ENCODE results near the gene METTL13.

METTL13 gene

DNA sequence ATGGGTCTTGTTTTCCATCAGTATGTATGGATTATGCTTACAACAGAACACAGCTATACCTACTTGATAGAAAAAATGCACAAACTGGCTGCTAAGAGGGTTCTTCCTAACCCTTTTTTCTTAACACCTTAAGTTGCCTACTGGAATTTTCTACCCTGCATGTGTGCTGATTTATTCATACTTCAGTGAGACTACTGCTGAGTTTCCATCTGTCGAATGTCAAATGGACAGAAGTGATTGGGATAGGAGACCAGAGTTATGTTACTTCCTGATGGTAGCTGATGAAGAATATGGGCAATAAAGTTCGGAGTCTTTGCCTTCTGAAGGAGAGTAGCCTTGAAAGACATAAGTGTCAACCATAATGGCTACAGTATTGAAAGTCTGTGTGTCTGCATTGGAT, 53.4 kb downstream of the METTL13 start:
- DNase-seq, result no peak
- TF ChIP-seq, protein P1, sequence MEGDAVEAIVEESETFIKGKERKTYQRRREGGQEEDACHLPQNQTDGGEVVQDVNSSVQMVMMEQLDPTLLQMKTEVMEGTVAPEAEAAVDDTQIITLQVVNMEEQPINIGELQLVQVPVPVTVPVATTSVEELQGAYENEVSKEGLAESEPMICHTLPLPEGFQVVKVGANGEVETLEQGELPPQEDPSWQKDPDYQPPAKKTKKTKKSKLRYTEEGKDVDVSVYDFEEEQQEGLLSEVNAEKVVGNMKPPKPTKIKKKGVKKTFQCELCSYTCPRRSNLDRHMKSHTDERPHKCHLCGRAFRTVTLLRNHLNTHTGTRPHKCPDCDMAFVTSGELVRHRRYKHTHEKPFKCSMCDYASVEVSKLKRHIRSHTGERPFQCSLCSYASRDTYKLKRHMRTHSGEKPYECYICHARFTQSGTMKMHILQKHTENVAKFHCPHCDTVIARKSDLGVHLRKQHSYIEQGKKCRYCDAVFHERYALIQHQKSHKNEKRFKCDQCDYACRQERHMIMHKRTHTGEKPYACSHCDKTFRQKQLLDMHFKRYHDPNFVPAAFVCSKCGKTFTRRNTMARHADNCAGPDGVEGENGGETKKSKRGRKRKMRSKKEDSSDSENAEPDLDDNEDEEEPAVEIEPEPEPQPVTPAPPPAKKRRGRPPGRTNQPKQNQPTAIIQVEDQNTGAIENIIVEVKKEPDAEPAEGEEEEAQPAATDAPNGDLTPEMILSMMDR (IDR thresholded peaks at IDR 0.05; ENCODE audit: low read length), result no peak
- TF ChIP-seq EZH2 (optimal IDR thresholded peaks at IDR 0.05; ENCODE audit: low read depth, low read length) (no peak), EZH2phosphoT487 (IDR thresholded peaks at IDR 0.05; ENCODE audit: low read length) (no peak)
- no peaks in the 10 kb centered on the region for H3K4me1 ChIP-seq (ENCODE audit: low read length)

DNA sequence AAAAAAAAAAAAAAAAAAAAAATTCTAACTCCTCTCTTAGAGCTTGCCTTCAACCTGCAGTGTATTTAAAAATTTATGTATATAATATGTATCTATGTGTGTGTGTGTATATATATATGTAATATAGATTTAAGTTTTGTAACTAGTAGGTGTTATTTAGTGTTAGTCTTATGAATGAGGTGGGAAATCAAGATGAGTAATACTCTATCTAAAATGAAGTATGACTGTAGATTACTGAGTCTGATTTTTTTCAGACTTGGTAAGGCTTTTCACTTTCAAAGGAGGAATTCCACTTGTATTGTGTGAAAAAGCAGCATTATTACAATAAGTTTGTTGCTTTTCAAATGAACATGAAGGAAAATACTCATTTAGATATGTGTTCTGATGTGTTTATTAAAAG, 54.4 kb downstream of the METTL13 start:
- Histone ChIP-seq H2AFZ (ENCODE audit: low read length) (no peak overlapping the region), H3K27me3 (replicated peaks; ENCODE audit: insufficient read depth, low read length) (no peaks in the 10 kb centered on the region)

More for the DNA sequence above, 53.4 kb downstream of the METTL13 start:
- no peak overlapping the region for H3K9ac ChIP-seq (ENCODE audit: low read length)
- H2AFZ ChIP-seq (ENCODE audit: low read length), result no peak overlapping the region
- no peaks in the 10 kb centered on the region for H3F3A ChIP-seq (ENCODE audit: insufficient read depth, low read length)
- H3K27ac ChIP-seq (ENCODE audit: low read length), result no peak overlapping the region
- no peak overlapping the region for H3K4me3 ChIP-seq (ENCODE audit: low read length)
- H3K9me3 ChIP-seq (replicated peaks; ENCODE audit: insufficient read depth, low read length), result no peaks in the 10 kb centered on the region
- H3K36me3 ChIP-seq (replicated peaks; ENCODE audit: insufficient read depth, low read length), result no peaks in the 10 kb centered on the region
- H3K79me2 ChIP-seq (ENCODE audit: low read length), result no peaks in the 10 kb centered on the region
- no peak overlapping the region for H3K4me2 ChIP-seq (ENCODE audit: low read depth, low read length)
- no peaks in the 10 kb centered on the region for H4K20me1 ChIP-seq (ENCODE audit: insufficient read depth, low read length)
- H3K27me3 ChIP-seq (replicated peaks; ENCODE audit: insufficient read depth, low read length), result no peaks in the 10 kb centered on the region
- H3K9me2 ChIP-seq (replicated peaks; ENCODE audit: insufficient read depth, low read length), result no peaks in the 10 kb centered on the region

DNA sequence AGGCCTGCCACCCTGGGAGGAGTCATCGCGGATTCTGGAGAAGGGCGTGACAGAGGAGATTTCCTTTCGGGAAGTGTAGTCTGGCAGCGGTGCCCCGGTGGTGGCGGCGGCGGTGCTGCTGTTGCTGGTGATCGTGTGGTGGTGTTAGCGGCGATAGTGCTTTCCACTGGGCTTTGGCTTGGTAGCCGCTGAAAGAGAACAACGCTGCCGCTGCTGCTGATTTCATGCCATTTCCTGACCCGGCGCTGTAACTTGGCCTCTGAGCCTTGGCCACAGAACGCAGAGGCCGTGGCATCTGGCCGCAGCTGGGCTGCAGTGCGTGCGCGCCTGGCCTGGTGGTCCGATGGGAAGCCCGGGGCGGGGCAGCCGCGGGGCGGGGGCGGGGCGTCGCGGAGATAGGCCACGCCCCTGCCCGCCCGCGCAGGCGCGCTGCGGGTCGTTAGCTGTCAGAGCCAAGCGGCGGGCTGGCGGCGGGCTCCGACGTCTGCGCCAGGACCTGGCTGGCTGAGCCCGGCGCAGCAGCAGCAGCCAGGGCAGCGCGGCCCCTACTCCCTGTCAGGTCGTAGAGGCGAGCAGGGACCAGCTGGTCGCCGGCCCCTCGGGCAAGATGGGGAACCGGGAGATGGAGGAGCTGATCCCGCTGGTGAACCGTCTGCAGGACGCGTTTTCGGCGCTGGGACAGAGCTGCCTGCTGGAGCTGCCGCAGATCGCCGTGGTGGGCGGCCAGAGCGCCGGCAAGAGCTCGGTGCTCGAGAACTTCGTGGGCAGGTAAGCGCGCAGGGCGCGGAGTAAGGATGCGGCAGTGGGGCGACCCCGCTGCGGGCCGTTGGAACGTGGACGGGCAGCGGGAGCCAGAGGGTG, 59.8 kb downstream of the METTL13 start, which contains the start of gene DNM3:
TSS of gene DNM3 (plus strand) at position 449 of the 861 bp plus-strand sequence. CDS start at position 608, 159 bp downstream.
- Histone ChIP-seq H3K79me2 (ENCODE audit: low read length) (no peaks in the 10 kb centered on the region), H3K9ac (ENCODE audit: low read length) (peak within 1 kb of the TSS; percentile 55; the same call in 1 of the 2 replicates), H3K27ac (ENCODE audit: low read length) (no peak within 1 kb of the TSS)

More for the DNA sequence above, 54.4 kb downstream of the METTL13 start:
- H3K9me2 ChIP-seq (replicated peaks; ENCODE audit: insufficient read depth, low read length), result no peaks in the 10 kb centered on the region
- H3K9me3 ChIP-seq (replicated peaks; ENCODE audit: insufficient read depth, low read length), result no peaks in the 10 kb centered on the region
- no peaks in the 10 kb centered on the region for H3K36me3 ChIP-seq (replicated peaks; ENCODE audit: insufficient read depth, low read length)
- H3K27ac ChIP-seq (ENCODE audit: low read length), result no peak overlapping the region
- H3K4me3 ChIP-seq (ENCODE audit: low read length), result no peak overlapping the region
- H3K4me2 ChIP-seq (ENCODE audit: low read depth, low read length), result no peak overlapping the region
- H4K20me1 ChIP-seq (ENCODE audit: insufficient read depth, low read length), result no peaks in the 10 kb centered on the region
- H3K4me1 ChIP-seq (ENCODE audit: low read length), result no peaks in the 10 kb centered on the region
- H3F3A ChIP-seq (ENCODE audit: insufficient read depth, low read length), result 0 out of 2 replicates have a peak, but pooled peaks cover 2% of the 10 kb centered on the region
- no peaks in the 10 kb centered on the region for H3K79me2 ChIP-seq (ENCODE audit: low read length)
- no peak for DNase-seq
- no peak for TF ChIP-seq EZH2 (optimal IDR thresholded peaks at IDR 0.05; ENCODE audit: low read depth, low read length)
- TF ChIP-seq, protein P1 (IDR thresholded peaks at IDR 0.05; ENCODE audit: low read length), result no peak
- H3K9ac ChIP-seq (ENCODE audit: low read length), result no peak overlapping the region

More for the DNA sequence above, 59.8 kb downstream of the METTL13 start, which contains the start of gene DNM3:
- TF ChIP-seq, protein P1 (IDR thresholded peaks at IDR 0.05; ENCODE audit: low read length), result no peak
- TF ChIP-seq EZH2 (optimal IDR thresholded peaks at IDR 0.05; ENCODE audit: low read depth, low read length) (no peak), EZH2phosphoT487 (IDR thresholded peaks at IDR 0.05; ENCODE audit: low read length) (no peak)
- H3K4me1 ChIP-seq (ENCODE audit: low read length), result peaks cover 5% of the 10 kb centered on the region; the same call in 1 of the 2 replicates
- H3K9me3 ChIP-seq (replicated peaks; ENCODE audit: insufficient read depth, low read length), result no peaks in the 10 kb centered on the region
- H3K4me3 ChIP-seq (ENCODE audit: low read length), result peak within 1 kb of the TSS; percentile 87
- H2AFZ ChIP-seq (ENCODE audit: low read length), result peak within 1 kb of the TSS; percentile 97
- 0 out of 2 replicates have a peak, but pooled peaks cover 5% of the 10 kb centered on the region for H3F3A ChIP-seq (ENCODE audit: insufficient read depth, low read length)
- H3K4me2 ChIP-seq (ENCODE audit: low read depth, low read length), result peak within 1 kb of the TSS; percentile 92
- H3K27me3 ChIP-seq (replicated peaks; ENCODE audit: insufficient read depth, low read length), result 0 out of 2 replicates have a peak, but pooled peaks cover 5% of the 10 kb centered on the region
- no peaks in the 10 kb centered on the region for H3K36me3 ChIP-seq (replicated peaks; ENCODE audit: insufficient read depth, low read length)
- no peaks in the 10 kb centered on the region for H4K20me1 ChIP-seq (ENCODE audit: insufficient read depth, low read length)
- H3K9me2 ChIP-seq (replicated peaks; ENCODE audit: insufficient read depth, low read length), result no peaks in the 10 kb centered on the region
- peak; percentile 89 for DNase-seq
